Stomach (tissue), 9 donors: Measurements from ENCODE around the gene LRRC4B. TPM values are rescaled to one million over a fixed set of nuclear protein-coding genes. Genes with fewer than 3 reads are reported as not detected.

Source experiments
- DNase-seq, 2 donors: peaks; one replicate each; pipeline versions ENCODE4 v3.0.0 to v3.0.0-alpha.2; 2013 to 2019
- H3K27ac ChIP-seq, 5 donors: fragments of 200-600 bp in 4 of 5; sonication (generic) in 4 of 5; one replicate each; pipeline ENCODE4 v1.5.1; 2013 to 2019; ENCODE audit warnings: mild to moderate bottlenecking in 1 of 5, moderate library complexity in 1 of 5
- H3K27me3 ChIP-seq, 3 donors: fragments of 200-600 bp; sonication (generic); one replicate each; pipeline ENCODE4 v1.5.1; 2017 to 2019; ENCODE audit warnings: mixed run types in 1 of 3
- H3K36me3 ChIP-seq, 4 donors: fragments of 200-600 bp; sonication (generic); 1 replicate in 3 of 4; 2 replicates in 1 of 4; pipeline ENCODE4 v1.5.1; 2016 to 2019
- H3K4me1 ChIP-seq, 4 donors: fragments of 200-600 bp; sonication (generic); one replicate each; pipeline ENCODE4 v1.5.1; 2016 to 2019
- H3K4me3 ChIP-seq, 4 donors: fragments of 200-600 bp; sonication (generic) in 3 of 4; one replicate each; pipeline ENCODE4 v1.5.1; 2016 to 2019; ENCODE audit warnings: mild to moderate bottlenecking in 1 of 4
- H3K9me3 ChIP-seq, 4 donors: fragments of 200-600 bp; sonication (generic); one replicate each; pipeline ENCODE4 v1.5.1; 2016 to 2019
- CTCF ChIP-seq, 7 experiments: fragments of 450-650 bp in 4 of 7; fragments of 200-600 bp in 3 of 7; sonication (generic) in 3 of 7; IDR thresholded peaks; one replicate each; pipeline ENCODE4 v1.5.1; 2016 to 2019; ENCODE audit warnings: antibody characterized with exemption in 7 of 7, control low read depth in 2 of 7, mild to moderate bottlenecking in 1 of 7
- EP300 ChIP-seq: sonication (generic); formaldehyde crosslinking; IDR thresholded peaks from one replicate; pipeline ENCODE4 v1.6.1; 2017; ENCODE audit warnings: antibody characterized with exemption
- POLR2A ChIP-seq, 4 donors: fragments of 450-650 bp; IDR thresholded peaks; one replicate each; pipeline ENCODE4 v1.6.1; 2016; ENCODE audit warnings: antibody characterized with exemption in 4 of 4, control low read depth in 2 of 4, mild to moderate bottlenecking in 1 of 4, moderate library complexity in 1 of 4
- POLR2AphosphoS5 ChIP-seq, 3 donors: sonication (generic); formaldehyde crosslinking; IDR thresholded peaks; one replicate each; pipeline ENCODE4 v1.6.1; 2016; ENCODE audit warnings: antibody characterized with exemption in 3 of 3
- WGBS, 5 donors: extraction: QIAGEN DNeasy Blood & Tissue Kit in 3 of 5; methylation state at CpG; one replicate each; pipeline versions ENCODE4 v1.1.5 to v1.1.7; 2013 to 2018; 5-methylcytosine and 5-hydroxymethylcytosine counted together
- intact Hi-C: fragments of 100-400 bp; cut with DNase I; formaldehyde crosslinking; loops from one replicate; pipeline ENCODE4 v1.15.1; 2023; ENCODE audit warnings: low total_unique reads
- polyA plus RNA-seq, 3 donors: library from polyadenylated mRNA; stranded (reverse); fragments of 200-250 nt; gene quantifications; one replicate each; pipeline ENCODE4 v1.2.3, GENCODE V29; 2013
- total RNA-seq, 5 donors: library from RNA; depleted of rRNA; stranded (reverse); fragments of >200 nt; gene quantifications; one replicate each; pipeline versions ENCODE4 v1.1.0 to v1.2.3, GENCODE V29; 2014 to 2016
- donor health status: healthy with polysubstance abuse.
- donor health status: Bipolar disorder and iron deficiency.
- donor health status: healthy.

The LRRC4B gene
- total and polyA plus RNA-seq, 8 donors: 0.45 to 4.4 (median 1.5) TPM; not detected in 1

DNA sequence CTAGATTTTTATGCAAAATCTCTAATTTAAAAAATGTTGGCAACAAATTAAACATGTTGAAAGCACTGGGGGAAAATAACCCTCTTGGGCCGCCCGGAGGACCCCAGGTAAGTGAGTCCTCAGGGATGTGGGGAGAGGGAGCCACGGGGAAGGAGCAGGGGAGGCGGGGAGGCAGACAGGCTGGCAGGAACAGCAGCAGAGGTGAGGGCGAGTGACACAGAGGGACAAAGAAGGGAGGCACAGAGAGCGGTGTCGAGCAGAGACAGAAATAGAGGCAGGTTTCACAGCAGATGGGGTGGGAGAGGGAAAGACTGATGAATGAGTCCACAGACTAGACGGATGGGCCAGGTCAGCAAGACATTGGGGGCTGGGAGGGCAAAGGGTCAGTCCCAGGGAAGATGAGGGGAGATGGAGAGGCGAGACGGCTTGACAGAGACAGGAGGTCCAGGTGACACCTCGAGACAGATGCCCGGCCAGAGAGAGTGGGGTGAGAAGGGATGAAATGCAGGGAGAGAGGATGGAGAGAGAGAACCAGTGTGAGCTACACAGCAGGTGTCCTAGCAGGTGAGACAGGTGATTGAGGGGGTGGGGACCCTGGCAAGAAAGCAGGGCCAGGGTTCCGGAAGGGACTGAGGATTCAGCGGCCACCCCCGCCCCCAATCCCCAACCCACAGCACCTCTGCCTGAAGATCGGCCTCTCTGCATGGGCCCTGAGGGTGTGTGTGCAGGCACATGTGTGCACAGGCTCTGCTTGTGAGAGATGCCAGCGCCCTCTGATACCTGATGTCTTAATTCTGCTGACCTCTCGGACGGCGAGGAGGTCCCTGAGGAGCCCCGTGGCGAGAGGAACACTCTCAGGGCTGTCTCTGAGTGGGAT lies 3.8 kb downstream of the LRRC4B start:
- no peak for DNase-seq
- no peak overlapping the region for H3K4me3 ChIP-seq
- TF ChIP-seq POLR2AphosphoS5 (IDR thresholded peaks at IDR 0.05) (no peak), POLR2A (IDR thresholded peaks at IDR 0.05) (no peak), CTCF (IDR thresholded peaks at IDR 0.05) (no peak), EP300 (no peak)
- intact Hi-C loops: no loop called here
- no peaks in the 10 kb centered on the region for H3K36me3 ChIP-seq
- H3K27ac ChIP-seq: no peak overlapping the region
- 40 to 61% (median 43%) methylated on average over 18 to 22 of the region's 22 CpGs for WGBS, 5 donors
- peaks cover 21 to 99% (median 66%) of the 10 kb centered on the region in 3 donors for H3K27me3 ChIP-seq
- no peaks in the 10 kb centered on the region for H3K9me3 ChIP-seq
- H3K4me1 ChIP-seq: peaks cover 5 to 23% (median 17%) of the 10 kb centered on the region in 4 donors

DNA sequence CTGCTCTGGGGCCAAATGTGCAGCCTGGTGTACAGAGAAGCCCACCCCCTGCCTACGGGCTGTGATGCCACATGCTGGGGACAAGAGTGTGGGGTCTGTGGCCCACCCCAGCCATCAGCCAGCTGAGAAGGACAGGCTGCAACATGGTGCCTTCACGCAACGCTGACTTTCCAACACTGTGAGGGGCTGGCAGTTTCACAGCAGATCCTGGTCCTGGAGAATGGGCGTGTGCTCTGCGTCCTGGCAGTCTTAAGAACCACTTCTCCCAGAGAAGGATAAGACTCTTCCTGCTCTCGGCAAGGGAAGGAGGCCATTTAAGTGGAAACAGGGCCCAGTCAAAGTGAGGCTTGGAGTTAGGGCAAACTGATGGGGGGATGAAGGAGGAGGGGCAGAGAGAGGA lies 4.6 kb downstream of the LRRC4B start:
- H3K36me3 ChIP-seq: no peaks in the 10 kb centered on the region
- H3K4me3 ChIP-seq: no peak overlapping the region
- TF ChIP-seq POLR2A (IDR thresholded peaks at IDR 0.05) (no peak), EP300 (no peak), CTCF (IDR thresholded peaks at IDR 0.05) (no peak), POLR2AphosphoS5 (IDR thresholded peaks at IDR 0.05) (no peak)
- H3K27ac ChIP-seq: no peak overlapping the region
- H3K9me3 ChIP-seq: no peaks in the 10 kb centered on the region
- DNase-seq: peak in 1 of 2 donors; percentile 2
- intact Hi-C loops: no loop called here
- H3K4me1 ChIP-seq: peaks cover 5 to 23% (median 17%) of the 10 kb centered on the region in 4 donors
- WGBS, 5 donors: 61 to 65% (median 63%) methylated on average over 6 of the region's 6 CpGs
- H3K27me3 ChIP-seq: peaks cover 21 to 99% (median 64%) of the 10 kb centered on the region in 3 donors

GRCh38 chr19:50562996-50563395 lies 5.2 kb downstream of the LRRC4B start:
- no peak overlapping the region for H3K27ac ChIP-seq
- no peak for DNase-seq
- H3K27me3 ChIP-seq: peaks cover 17 to 99% (median 60%) of the 10 kb centered on the region in 3 donors
- peaks cover 5 to 20% (median 14%) of the 10 kb centered on the region in 4 donors for H3K4me1 ChIP-seq
- TF ChIP-seq CTCF (IDR thresholded peaks at IDR 0.05): no peak
- intact Hi-C loops: no loop called here
- WGBS, 5 donors: 75 to 86% (median 77%) methylated on average over 9 of the region's 9 CpGs
- no peak overlapping the region for H3K4me3 ChIP-seq
- no peaks in the 10 kb centered on the region for H3K36me3 ChIP-seq
- no peaks in the 10 kb centered on the region for H3K9me3 ChIP-seq

DNA sequence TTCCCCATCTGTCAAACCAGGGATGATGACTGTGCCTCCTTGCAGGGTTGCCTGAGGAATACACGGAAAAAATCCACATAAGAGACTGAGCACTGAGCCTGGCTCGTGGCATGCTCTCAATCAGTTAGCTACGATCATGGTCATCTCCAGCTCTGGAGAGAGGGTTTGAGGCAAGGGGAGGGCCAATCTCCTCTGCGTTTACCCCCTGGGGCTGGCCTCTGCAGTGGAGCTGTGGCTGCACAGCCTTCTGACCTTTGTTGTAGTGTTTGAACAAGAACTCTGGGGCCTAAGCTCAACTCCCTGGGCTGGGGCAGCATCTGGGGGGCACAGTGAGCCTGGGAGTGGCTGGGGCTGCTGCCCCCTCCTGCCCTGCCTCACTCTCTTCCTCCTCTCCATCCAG lies 5.9 kb downstream of the LRRC4B start:
- H3K4me1 ChIP-seq: peaks cover 3 to 15% (median 8%) of the 10 kb centered on the region in 4 donors
- WGBS, 5 donors: 37 to 71% (median 67%) methylated on average over 1 to 4 of the region's 4 CpGs
- H3K4me3 ChIP-seq: no peak overlapping the region
- no peaks in the 10 kb centered on the region for H3K36me3 ChIP-seq
- DNase-seq: no peak
- no peak overlapping the region for H3K27ac ChIP-seq
- intact Hi-C loops: no loop called here
- H3K9me3 ChIP-seq: no peaks in the 10 kb centered on the region
- TF ChIP-seq POLR2A (IDR thresholded peaks at IDR 0.05) (no peak), EP300 (no peak), CTCF (IDR thresholded peaks at IDR 0.05) (no peak), POLR2AphosphoS5 (IDR thresholded peaks at IDR 0.05) (no peak)
- peaks cover 13 to 99% (median 57%) of the 10 kb centered on the region in 3 donors for H3K27me3 ChIP-seq
